Astrocyte (in vitro differentiated cells and primary cell): ENCODE results near the gene CCSER1.

Source experiments
- EZH2 ChIP-seq: IDR thresholded peaks from 2 replicates; pipeline ENCODE4 v1.6.1; 2012; ENCODE audit warnings: mild to moderate bottlenecking, low read length, inconsistent platforms; ENCODE audit not compliant: insufficient read depth
- TF ChIP-seq, protein P1 (sequence below): IDR thresholded peaks from 2 replicates; pipeline ENCODE4 v1.5.1; 2011; ENCODE audit warnings: low read depth, mild to moderate bottlenecking, inconsistent platforms, low read length, moderate library complexity; ENCODE audit not compliant: insufficient read depth

DNA sequence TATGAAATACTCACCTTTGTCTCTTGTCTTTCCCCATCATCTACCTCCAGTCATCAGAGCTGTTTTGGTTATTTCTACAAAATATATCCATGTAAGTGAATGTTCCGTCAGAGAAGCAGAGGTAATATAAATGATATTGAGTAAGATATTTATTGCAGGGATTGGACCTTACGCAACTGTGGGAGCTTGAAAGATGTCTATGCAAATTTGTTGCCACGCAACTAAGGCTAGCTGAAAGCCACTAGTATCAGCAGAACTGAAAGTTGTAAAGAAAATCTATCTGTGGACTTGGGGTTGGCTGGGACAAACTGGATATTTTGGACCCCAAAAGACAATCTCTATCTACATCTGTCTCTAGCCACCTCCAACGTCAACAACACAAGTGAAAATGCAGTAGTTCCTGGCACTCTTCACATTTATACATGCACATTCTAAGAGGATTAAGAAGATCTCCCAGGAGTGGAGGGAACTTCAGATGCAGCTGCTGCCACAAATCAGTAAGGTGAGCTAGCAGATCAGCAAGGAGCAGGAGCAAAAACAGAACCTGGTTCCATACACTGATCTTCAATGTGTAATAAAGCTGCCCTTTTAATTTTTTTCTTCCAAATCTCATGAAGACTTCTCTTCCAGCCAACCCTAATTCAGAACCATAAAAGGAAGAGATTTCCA lies 8.5 kb upstream of the CCSER1 start:
- TF ChIP-seq, protein P1, sequence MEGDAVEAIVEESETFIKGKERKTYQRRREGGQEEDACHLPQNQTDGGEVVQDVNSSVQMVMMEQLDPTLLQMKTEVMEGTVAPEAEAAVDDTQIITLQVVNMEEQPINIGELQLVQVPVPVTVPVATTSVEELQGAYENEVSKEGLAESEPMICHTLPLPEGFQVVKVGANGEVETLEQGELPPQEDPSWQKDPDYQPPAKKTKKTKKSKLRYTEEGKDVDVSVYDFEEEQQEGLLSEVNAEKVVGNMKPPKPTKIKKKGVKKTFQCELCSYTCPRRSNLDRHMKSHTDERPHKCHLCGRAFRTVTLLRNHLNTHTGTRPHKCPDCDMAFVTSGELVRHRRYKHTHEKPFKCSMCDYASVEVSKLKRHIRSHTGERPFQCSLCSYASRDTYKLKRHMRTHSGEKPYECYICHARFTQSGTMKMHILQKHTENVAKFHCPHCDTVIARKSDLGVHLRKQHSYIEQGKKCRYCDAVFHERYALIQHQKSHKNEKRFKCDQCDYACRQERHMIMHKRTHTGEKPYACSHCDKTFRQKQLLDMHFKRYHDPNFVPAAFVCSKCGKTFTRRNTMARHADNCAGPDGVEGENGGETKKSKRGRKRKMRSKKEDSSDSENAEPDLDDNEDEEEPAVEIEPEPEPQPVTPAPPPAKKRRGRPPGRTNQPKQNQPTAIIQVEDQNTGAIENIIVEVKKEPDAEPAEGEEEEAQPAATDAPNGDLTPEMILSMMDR = no peak
- TF ChIP-seq EZH2 = no peak
